Coronary artery (tissue), 2 donors: ENCODE measurements around the gene CALD1.

Experiments used
- DNase-seq: peaks from one replicate; pipeline ENCODE4 v3.0.0-alpha.2; 2017; ENCODE audit warnings: low spot score
- H3K27ac ChIP-seq, 2 donors: fragments of 200-600 bp; sonication (generic); one replicate each; pipeline ENCODE4 v1.5.1; 2016 to 2019
- H3K4me3 ChIP-seq: fragments of 200-600 bp; sonication (generic); 2 replicates; pipeline ENCODE4 v1.5.1; 2016; ENCODE audit warnings: mild to moderate bottlenecking, moderate library complexity
- TF ChIP-seq, protein P1 (sequence below): fragments of 200-600 bp; sonication (generic); IDR thresholded peaks from one replicate; pipeline ENCODE4 v1.5.1; 2019; ENCODE audit warnings: antibody characterized with exemption

The CALD1 gene

DNA sequence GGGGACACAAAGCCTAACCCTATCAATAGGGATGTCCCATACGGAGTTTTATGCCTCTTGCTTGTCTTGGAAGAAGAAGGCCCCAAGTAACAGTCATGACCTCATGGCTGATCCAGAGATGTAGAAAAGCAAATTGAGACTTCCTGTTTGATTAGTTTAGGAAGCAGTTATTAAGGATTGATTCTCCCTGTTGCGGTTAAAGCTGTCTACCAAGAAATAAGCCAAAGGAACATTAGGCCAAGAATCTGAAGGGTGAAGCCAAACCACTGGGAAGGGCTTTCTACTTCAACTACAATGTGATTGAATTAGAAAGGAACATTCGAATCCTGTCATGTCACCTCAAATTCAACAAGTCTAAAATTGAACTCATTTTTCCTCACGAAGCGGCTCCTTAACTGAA is 146.3 kb downstream of the CALD1 start:
- TF ChIP-seq, protein P1, sequence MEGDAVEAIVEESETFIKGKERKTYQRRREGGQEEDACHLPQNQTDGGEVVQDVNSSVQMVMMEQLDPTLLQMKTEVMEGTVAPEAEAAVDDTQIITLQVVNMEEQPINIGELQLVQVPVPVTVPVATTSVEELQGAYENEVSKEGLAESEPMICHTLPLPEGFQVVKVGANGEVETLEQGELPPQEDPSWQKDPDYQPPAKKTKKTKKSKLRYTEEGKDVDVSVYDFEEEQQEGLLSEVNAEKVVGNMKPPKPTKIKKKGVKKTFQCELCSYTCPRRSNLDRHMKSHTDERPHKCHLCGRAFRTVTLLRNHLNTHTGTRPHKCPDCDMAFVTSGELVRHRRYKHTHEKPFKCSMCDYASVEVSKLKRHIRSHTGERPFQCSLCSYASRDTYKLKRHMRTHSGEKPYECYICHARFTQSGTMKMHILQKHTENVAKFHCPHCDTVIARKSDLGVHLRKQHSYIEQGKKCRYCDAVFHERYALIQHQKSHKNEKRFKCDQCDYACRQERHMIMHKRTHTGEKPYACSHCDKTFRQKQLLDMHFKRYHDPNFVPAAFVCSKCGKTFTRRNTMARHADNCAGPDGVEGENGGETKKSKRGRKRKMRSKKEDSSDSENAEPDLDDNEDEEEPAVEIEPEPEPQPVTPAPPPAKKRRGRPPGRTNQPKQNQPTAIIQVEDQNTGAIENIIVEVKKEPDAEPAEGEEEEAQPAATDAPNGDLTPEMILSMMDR, result no peak
- Histone ChIP-seq H3K27ac (peak overlapping the region in 1 of 2 donors; percentile 52), H3K4me3 (no peak overlapping the region)
- DNase-seq, result no peak

DNA sequence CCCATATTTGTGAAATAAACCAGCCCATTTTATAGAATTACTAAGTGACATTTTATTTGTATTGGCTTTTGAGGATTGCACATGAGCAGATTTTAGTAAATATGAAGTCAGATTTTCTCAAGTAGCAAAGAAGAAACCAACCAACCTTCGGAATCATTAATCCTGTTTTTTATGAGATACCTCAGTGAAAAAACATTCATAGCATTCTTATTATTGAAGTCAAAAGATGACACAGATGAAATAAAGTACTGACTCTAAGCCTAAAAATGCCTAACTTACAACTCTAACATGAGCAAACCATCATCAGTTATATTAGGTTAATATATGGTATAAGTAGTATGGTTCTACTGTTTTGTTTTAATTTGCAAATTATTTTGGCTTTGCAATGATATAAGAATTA is 147.0 kb downstream of the CALD1 start:
- no peak overlapping the region for H3K27ac ChIP-seq
- DNase-seq, result no peak
- TF ChIP-seq, protein P1, result no peak
- H3K4me3 ChIP-seq, result no peak overlapping the region

DNA sequence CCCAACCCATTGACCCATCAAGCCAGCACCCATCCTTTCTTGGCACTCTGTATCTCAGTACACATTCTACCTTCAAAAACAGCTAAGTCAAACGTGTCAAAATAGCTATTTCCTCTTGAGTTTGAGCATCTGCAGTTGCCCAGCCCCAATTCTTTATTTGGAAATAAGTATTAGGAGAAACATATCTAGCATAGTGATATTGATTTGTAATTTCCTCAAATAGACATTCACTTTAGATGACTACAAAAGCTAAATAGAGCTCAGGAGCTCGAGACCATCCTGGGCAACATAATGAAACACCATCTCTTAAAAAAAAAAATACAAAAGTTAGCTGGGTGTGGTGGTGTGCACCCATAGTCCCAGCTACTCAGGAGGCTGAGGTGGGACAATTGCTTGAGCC is 147.6 kb downstream of the CALD1 start:
- Histone ChIP-seq H3K4me3 (no peak overlapping the region), H3K27ac (no peak overlapping the region)
- TF ChIP-seq, protein P1, result no peak
- no peak for DNase-seq

DNA sequence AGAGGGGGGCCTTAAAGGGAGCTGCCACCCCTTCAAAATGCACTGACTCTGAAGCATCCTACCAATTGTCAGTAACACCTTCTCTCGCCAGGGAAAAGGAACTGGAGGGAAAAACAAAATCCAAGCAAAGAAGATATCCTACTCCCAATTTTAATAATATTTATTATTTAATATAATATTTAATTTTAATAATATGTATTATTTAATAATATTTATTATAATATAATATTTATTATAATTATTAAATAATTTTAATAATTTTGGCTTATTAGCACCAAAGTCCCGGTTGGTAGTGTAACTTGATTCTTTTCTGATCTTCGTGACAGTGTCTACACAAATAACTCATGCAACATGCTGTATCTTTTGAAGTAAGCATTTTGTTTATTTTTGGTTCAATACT is 148.3 kb downstream of the CALD1 start:
- no peak for DNase-seq
- Histone ChIP-seq H3K4me3 (no peak overlapping the region), H3K27ac (peak overlapping the region in 1 of 2 donors; percentile 26)
- TF ChIP-seq, protein P1, result no peak

DNA sequence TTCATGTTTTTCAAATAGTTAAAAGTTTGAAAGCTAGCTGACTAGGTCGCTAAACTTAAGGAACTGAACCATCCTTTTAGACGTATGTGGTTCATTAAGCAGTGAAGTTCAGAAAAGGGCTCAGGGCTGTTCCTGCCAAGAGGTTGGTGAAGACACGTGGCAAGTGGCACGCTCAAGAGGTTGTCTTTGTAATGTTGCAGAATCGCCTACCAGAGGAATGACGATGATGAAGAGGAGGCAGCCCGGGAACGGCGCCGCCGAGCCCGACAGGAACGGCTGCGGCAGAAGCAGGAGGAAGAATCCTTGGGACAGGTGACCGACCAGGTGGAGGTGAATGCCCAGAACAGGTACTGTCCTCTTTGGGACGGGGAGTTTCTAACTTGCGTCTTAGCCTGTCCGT is 149.1 kb downstream of the CALD1 start:
- no peak overlapping the region for H3K4me3 ChIP-seq
- DNase-seq, result no peak
- no peak overlapping the region for H3K27ac ChIP-seq
- TF ChIP-seq, protein P1, result no peak

DNA sequence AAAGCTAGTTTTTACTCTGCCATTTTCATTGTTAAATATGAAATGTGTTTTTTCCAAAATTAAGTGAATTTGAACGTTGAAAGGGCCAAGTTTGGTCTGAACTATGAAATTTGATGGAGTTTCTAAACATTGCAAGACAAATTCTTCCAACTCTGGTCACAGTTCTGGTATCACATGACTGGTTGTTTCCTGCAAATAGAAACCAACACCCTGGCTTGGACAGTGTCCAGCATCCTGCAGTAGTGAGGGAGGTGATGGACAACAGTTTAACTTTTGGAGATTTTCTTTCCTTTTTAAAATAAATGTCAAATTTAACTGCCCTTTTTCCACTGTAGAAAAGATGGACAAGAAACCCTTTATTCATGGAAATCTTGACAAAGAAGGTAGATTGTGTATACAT is 152.1 kb downstream of the CALD1 start:
- TF ChIP-seq, protein P1, result no peak

DNA sequence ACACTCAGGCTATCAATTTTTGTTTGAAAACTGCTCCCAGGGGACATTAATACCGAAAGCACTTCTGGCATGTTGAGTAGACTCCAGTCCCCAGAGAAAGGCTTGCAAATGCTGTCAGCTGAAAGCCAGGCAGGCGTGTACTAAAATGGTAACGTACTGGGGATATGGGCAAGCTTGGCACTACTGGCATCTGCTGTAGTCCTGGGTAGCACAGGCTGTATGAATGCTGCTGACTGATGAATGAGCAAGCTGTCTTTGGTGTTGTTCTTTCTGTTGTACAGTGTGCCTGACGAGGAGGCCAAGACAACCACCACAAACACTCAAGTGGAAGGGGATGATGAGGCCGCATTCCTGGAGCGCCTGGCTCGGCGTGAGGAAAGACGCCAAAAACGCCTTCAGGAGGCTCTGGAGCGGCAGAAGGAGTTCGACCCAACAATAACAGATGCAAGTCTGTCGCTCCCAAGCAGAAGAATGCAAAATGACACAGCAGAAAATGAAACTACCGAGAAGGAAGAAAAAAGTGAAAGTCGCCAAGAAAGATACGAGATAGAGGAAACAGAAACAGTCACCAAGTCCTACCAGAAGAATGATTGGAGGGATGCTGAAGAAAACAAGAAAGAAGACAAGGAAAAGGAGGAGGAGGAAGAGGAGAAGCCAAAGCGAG is 153.4 kb downstream of the CALD1 start:
- TF ChIP-seq, protein P1, result no peak
- Histone ChIP-seq H3K27ac (peak overlapping the region; percentile 86 to 89), H3K4me3 (peak overlapping the region; percentile 41)
- peak; percentile 97 for DNase-seq

More for the DNA sequence above, 152.1 kb downstream of the CALD1 start:
- Histone ChIP-seq H3K27ac (peak overlapping the region; percentile 86 to 89), H3K4me3 (no peak overlapping the region)
- no peak for DNase-seq
